ENCODE measurements around the gene INVS. TPM values are rescaled to one million over a fixed set of nuclear protein-coding genes. Genes with fewer than 3 reads are reported as not detected.

INVS gene
- total and polyA plus RNA-seq, 2 experiments from 2014 or later = 4.1 to 8.7 TPM

DNA sequence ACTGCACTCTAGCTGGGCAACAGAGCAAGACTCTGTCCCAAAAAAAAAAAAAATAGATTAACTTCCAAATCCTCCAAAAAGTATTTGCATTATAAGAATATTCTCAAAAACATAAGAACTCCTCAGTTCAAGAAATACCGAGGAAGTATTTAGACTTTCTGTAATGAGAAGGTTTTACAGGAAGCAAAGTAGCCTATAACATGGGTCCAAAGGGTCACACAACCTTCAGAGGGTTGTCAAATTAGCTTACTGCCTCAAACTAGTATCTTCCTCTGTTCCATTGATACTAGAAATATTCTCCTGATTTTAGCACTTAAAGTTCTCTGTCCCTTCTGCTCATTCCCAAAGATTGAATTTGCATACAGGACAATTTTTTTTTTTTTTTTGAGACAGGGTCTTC lies 121.9 kb downstream of the INVS start:
- no peak for TF ChIP-seq ZNF114 (CRISPR knock-in tag; IDR thresholded peaks at IDR 0.05)
- no peak for TF ChIP-seq JUNB (IDR thresholded peaks at IDR 0.05; ENCODE audit: unreplicated experiment)
- TF ChIP-seq, protein P1, sequence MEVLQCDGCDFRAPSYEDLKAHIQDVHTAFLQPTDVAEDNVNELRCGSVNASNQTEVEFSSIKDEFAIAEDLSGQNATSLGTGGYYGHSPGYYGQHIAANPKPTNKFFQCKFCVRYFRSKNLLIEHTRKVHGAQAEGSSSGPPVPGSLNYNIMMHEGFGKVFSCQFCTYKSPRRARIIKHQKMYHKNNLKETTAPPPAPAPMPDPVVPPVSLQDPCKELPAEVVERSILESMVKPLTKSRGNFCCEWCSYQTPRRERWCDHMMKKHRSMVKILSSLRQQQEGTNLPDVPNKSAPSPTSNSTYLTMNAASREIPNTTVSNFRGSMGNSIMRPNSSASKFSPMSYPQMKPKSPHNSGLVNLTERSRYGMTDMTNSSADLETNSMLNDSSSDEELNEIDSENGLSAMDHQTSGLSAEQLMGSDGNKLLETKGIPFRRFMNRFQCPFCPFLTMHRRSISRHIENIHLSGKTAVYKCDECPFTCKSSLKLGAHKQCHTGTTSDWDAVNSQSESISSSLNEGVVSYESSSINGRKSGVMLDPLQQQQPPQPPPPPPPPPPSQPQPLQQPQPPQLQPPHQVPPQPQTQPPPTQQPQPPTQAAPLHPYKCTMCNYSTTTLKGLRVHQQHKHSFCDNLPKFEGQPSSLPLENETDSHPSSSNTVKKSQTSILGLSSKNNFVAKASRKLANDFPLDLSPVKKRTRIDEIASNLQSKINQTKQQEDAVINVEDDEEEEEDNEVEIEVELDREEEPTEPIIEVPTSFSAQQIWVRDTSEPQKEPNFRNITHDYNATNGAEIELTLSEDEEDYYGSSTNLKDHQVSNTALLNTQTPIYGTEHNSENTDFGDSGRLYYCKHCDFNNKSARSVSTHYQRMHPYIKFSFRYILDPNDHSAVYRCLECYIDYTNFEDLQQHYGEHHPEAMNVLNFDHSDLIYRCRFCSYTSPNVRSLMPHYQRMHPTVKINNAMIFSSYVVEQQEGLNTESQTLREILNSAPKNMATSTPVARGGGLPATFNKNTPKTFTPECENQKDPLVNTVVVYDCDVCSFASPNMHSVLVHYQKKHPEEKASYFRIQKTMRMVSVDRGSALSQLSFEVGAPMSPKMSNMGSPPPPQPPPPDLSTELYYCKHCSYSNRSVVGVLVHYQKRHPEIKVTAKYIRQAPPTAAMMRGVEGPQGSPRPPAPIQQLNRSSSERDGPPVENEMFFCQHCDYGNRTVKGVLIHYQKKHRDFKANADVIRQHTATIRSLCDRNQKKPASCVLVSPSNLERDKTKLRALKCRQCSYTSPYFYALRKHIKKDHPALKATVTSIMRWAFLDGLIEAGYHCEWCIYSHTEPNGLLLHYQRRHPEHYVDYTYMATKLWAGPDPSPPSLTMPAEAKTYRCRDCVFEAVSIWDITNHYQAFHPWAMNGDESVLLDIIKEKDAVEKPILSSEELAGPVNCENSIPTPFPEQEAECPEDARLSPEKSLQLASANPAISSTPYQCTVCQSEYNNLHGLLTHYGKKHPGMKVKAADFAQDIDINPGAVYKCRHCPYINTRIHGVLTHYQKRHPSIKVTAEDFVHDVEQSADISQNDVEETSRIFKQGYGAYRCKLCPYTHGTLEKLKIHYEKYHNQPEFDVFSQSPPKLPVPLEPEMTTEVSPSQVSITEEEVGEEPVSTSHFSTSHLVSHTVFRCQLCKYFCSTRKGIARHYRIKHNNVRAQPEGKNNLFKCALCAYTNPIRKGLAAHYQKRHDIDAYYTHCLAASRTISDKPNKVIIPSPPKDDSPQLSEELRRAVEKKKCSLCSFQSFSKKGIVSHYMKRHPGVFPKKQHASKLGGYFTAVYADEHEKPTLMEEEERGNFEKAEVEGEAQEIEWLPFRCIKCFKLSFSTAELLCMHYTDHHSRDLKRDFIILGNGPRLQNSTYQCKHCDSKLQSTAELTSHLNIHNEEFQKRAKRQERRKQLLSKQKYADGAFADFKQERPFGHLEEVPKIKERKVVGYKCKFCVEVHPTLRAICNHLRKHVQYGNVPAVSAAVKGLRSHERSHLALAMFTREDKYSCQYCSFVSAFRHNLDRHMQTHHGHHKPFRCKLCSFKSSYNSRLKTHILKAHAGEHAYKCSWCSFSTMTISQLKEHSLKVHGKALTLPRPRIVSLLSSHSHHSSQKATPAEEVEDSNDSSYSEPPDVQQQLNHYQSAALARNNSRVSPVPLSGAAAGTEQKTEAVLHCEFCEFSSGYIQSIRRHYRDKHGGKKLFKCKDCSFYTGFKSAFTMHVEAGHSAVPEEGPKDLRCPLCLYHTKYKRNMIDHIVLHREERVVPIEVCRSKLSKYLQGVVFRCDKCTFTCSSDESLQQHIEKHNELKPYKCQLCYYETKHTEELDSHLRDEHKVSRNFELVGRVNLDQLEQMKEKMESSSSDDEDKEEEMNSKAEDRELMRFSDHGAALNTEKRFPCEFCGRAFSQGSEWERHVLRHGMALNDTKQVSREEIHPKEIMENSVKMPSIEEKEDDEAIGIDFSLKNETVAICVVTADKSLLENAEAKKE (CRISPR knock-in tag; IDR thresholded peaks at IDR 0.05) = no peak
- TF ChIP-seq, protein P2, sequence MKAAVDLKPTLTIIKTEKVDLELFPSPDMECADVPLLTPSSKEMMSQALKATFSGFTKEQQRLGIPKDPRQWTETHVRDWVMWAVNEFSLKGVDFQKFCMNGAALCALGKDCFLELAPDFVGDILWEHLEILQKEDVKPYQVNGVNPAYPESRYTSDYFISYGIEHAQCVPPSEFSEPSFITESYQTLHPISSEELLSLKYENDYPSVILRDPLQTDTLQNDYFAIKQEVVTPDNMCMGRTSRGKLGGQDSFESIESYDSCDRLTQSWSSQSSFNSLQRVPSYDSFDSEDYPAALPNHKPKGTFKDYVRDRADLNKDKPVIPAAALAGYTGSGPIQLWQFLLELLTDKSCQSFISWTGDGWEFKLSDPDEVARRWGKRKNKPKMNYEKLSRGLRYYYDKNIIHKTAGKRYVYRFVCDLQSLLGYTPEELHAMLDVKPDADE (IDR thresholded peaks at IDR 0.05) = no peak
- TF ChIP-seq ZNF331 (CRISPR knock-in tag; IDR thresholded peaks at IDR 0.05; ENCODE audit: low read depth) = no peak
- TF ChIP-seq EZH2 (IDR thresholded peaks at IDR 0.05; ENCODE audit: low read depth, unreplicated experiment) = no peak
- Histone ChIP-seq H3K79me2 (replicated peaks; ENCODE audit: insufficient read depth) (no peaks in the 10 kb centered on the region), H3K4me1 (ENCODE audit: insufficient read depth) (no peaks in the 10 kb centered on the region), H3K36me3 (ENCODE audit: insufficient read depth) (no peaks in the 10 kb centered on the region), H4K20me1 (replicated peaks; ENCODE audit: insufficient read depth) (no peaks in the 10 kb centered on the region), H3K27ac (ENCODE audit: low read depth) (no peak overlapping the region), H2AFZ (no peak overlapping the region), H3F3A (replicated peaks; ENCODE audit: low read depth) (no peaks in the 10 kb centered on the region), H3K9me2 (ENCODE audit: insufficient read depth) (no peaks in the 10 kb centered on the region), H3K4me2 (no peak overlapping the region), H3K27me3 (ENCODE audit: insufficient read depth) (no peaks in the 10 kb centered on the region), H3K4me3 (no peak overlapping the region)
- H3K4me1 Mint-ChIP-seq = no peaks in the 10 kb centered on the region
- no peak overlapping the region for H3K4me3 Mint-ChIP-seq
- DNase-seq (ENCODE audit: low spot score) (no peak), ATAC-seq (no peak)
- H3K36me3 Mint-ChIP-seq (ENCODE audit: low read depth) = no peaks in the 10 kb centered on the region
- H3K27ac Mint-ChIP-seq = no peak overlapping the region
- peaks cover 3% of the 10 kb centered on the region for H3K27me3 Mint-ChIP-seq (ENCODE audit: insufficient read depth, low read depth, poor library complexity)
- H3K9me3 Mint-ChIP-seq = no peaks in the 10 kb centered on the region

All from GM23338 (cell line).